Right ventricle myocardium superior (tissue), 1 donor: ENCODE measurements around the gene GEMIN8. TPM values are rescaled to one million over a fixed set of nuclear protein-coding genes. Genes with fewer than 3 reads are reported as not detected.
A peak's percentile ranks its signal among the peaks of the same experiment; 100 is the strongest.

Experiments used
- ATAC-seq: fragments of 200-7000 bp; cut with Tn5 transposase; one replicate; pipeline ENCODE4 v1.9.1; 2020; ENCODE audit warnings: mild to moderate bottlenecking; ENCODE audit not compliant: poor library complexity
- DNase-seq: peaks from one replicate; pipeline ENCODE4 v3.0.0-alpha.2; 2020
- intact Hi-C: fragments of 100-400 bp; cut with DNase I; formaldehyde crosslinking; loops from one replicate; pipeline ENCODE4 v1.11.2; 2022
- total RNA-seq: library from RNA; stranded (reverse); fragmentation: NEBNext Ultra II Directional; extraction: Animal tissue kit (Norgen Biotek cat#: 25700); gene quantifications from one replicate; pipeline ENCODE4 v1.2.1, GENCODE V29; 2021
- donor health status: DM: no; HTN: yes; CAD: no; lungs with severe emphysema.

The GEMIN8 gene
- total RNA-seq, 1 donor from 2014 or later: 7.6 TPM

GRCh38 chrX:13966793-13967125 lies 62.9 kb downstream of the GEMIN8 start:
- no peak for ATAC-seq
- DNase-seq: no peak
- intact Hi-C loops: no loop called here

GRCh38 chrX:13966071-13966792 lies 63.5 kb downstream of the GEMIN8 start:
- ATAC-seq (peak; percentile 43), DNase-seq (no peak)
- intact Hi-C loops: no loop called here

GRCh38 chrX:13965531-13965930 lies 64.2 kb downstream of the GEMIN8 start:
- ATAC-seq: no peak
- intact Hi-C loops: no loop called here
- DNase-seq: no peak

- no peak for ATAC-seq
- intact Hi-C loops: no loop called here
Observed at GRCh38 chrX:13956998-13957397, 72.7 kb downstream of the GEMIN8 start.

More at GRCh38 chrX:13956998-13957397, 72.7 kb downstream of the GEMIN8 start:
- no peak for DNase-seq

Other genes starting within 250 kb of the GEMIN8 start
- 5.3 TPM for gene GPM6B, start 212.8 kb downstream of the GEMIN8 start, total RNA-seq